Lung microvascular endothelial cell (primary cell): ENCODE data around the gene SERTM1. TPM values are rescaled to one million over a fixed set of nuclear protein-coding genes. Genes with fewer than 3 reads are reported as not detected.

Experiments
- DNase-seq, 2 donors: peaks; one replicate each; pipeline versions ENCODE4 v3.0.0 to v3.0.0-alpha.2; 2010; ENCODE audit warnings: low read depth in 2 of 2
- total RNA-seq: library from RNA; depleted of rRNA; stranded (reverse); fragments of >200 nt; gene quantifications from 2 replicates; pipeline ENCODE4 v1.2.1, GENCODE V29; 2014

Gene SERTM1
- under 0.01 TPM in 2 replicates for total RNA-seq

DNA sequence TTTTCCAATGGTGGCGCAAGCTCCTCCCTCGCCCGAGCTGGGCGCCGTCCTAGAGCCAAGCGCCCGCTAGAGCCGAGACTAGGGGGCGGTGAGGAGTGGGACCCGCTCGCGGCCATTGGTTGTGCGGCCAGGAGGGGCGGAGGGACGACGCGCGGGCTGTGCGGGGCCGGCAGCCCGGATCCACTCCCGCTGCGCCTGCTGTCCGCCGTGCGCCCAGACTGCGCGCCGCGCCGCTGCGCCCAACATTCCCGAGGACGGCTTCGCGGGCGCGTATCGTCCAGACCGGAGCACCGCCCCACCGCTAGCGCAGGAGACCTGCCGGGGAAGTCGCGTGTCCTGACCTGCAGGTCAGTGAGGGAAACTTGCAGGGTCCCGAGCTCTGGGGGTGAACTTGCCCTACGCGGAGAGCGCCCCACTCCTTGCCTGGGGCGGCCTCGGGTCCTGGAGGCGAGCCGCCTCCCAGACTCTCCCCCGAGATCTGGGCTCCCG lies at the start of gene SERTM1:
SERTM1 (plus strand) TSS at position 183 of the 489 bp plus-strand sequence. CDS start 21,059 bp downstream, outside the sequence.
- DNase-seq, result peak; percentile 11 to 35

- DNase-seq, result no peak
These were observed 45.3 kb upstream of the SERTM1 start for GRCh38 chr13:36628377-36629056.

GRCh38 chr13:36629057-36629385 lies 44.8 kb upstream of the SERTM1 start:
- no peak for DNase-seq

DNA sequence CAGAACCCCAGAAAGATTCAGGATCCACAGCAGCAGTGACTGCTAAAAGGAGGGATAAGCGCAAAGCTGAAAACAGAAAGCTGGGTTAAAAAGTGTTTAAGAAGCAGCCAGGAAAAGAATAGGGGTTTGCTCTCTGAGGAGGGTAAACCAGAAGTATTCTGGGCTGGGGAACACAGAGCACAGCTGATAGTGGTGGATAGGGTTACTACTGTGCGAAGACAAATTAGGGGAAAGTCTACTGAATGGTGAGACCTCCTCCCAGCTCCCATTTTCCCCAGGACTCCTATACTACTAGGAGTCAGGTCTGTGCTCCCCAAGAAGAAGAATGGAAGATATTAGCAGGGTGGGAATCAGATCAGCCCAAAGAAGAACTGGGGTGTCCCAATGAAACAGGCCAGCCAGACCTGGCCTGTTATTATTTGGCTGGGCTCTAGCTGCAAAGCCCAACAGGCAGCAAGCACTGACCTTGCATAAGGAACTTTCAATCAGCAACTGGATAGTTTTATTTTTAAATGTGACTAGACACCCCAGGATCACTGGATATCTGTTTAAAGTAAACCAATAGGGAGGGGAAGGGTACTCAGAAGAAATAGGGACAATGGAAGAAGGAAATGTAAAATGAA lies 43.5 kb upstream of the SERTM1 start:
- DNase-seq, result no peak

DNA sequence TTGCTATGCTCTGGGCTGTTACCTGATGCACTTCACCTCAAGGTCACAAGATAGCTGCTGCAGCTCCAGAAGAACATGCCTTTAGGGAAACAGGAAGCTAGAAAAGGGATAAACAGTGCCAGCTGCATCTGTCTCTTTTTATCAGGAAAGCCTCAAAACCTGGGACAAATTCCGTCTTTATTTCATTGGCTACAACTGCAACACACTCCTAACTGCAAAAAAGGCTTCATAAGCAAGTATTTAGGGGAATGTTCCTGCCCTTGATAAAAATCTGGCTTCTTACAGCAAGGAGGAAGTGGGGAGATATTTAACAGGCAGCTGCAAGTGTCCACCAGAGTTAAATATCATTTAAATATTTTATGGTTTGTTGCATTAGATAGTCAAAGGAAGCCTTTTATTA lies 34.2 kb upstream of the SERTM1 start:
- no peak for DNase-seq

GRCh38 chr13:36650611-36651010 lies 23.2 kb upstream of the SERTM1 start:
- DNase-seq, result no peak

GRCh38 chr13:36665630-36666029 lies 8.2 kb upstream of the SERTM1 start:
- no peak for DNase-seq

GRCh38 chr13:36666477-36667229 lies 7.2 kb upstream of the SERTM1 start:
- no peak for DNase-seq

GRCh38 chr13:36668316-36668715 lies 5.5 kb upstream of the SERTM1 start:
- no peak for DNase-seq

DNA sequence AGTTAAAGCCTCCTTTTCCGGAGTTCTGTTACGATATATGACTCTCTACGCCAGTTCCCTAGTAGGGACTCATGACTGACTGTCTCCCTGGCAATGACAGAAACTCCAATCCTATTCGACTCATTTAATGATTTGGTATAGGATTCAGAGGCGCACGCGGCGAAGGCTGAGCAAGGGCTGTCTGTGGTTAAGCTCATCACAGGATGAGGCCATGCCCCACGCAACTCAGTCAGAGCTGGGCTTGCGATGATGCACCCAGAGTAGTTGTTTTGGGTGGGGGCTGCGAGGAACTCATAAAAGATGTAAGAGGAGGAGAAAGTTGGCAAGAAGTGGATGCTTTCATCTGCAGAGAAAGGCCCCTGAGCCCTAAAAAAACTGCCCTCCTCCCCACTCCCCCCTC lies 468 bp upstream of the SERTM1 start:
- no peak for DNase-seq

DNA sequence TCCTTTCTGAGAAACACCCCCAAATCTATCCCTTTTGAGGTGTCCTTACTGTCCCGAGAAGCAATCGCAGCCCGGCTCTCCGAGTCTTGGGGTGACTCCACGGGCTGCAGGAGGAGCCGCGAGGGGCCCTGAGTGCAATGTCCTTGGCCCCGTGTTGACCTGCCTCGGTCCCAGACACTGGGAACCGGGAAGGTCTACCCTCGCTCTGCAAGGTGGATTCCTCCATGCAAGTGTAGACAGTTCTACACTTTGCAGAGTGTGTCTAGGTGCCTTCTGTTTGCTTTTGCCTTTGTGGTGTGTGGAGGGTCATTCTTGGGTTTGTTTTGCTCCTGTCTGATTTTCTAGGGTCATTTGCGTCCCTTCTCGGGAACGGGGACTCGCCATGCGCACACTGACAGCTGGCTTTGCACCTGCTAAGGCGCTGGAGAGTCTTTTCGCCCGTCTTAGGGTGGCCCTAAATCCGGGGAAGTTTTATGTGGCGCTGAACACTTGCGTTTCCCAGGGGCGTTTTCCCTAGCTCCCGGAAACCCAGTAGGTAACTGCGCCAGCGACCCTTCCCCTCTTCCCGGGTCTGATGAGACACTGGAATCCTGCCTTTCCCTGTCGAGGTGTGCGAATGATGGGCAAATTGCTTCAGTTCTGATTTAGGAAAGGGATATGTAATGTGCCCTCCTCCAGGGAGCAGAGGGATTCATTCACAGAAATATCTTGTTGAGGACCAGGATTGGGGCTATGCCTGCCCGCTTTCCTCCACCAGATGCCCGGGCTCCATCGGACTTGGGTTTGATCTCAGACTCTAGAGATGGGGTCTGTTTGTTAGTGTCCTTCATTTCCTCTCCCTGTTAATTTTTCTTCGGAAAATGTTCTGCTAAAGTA lies 755 bp downstream of the SERTM1 start:
- no peak for DNase-seq

DNA sequence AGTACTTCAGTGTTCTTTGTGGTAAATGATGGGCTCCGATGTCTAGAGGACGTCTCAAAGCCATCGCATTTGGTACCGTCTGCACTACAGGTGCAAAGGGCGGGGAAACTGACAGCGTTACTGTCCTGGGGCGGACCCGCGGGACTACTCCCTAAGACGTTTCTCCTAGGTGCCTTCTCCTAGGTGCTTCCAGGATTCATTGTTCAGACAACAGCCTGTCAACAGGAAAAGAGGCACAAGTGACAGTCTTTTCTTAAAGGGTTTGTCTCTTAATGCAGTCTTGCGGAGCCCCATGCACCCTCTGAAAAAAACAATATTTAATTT lies 1.4 kb downstream of the SERTM1 start:
- DNase-seq, result no peak

- no peak for DNase-seq
These were observed 7.1 kb downstream of the SERTM1 start for GRCh38 chr13:36680913-36681312.

DNA sequence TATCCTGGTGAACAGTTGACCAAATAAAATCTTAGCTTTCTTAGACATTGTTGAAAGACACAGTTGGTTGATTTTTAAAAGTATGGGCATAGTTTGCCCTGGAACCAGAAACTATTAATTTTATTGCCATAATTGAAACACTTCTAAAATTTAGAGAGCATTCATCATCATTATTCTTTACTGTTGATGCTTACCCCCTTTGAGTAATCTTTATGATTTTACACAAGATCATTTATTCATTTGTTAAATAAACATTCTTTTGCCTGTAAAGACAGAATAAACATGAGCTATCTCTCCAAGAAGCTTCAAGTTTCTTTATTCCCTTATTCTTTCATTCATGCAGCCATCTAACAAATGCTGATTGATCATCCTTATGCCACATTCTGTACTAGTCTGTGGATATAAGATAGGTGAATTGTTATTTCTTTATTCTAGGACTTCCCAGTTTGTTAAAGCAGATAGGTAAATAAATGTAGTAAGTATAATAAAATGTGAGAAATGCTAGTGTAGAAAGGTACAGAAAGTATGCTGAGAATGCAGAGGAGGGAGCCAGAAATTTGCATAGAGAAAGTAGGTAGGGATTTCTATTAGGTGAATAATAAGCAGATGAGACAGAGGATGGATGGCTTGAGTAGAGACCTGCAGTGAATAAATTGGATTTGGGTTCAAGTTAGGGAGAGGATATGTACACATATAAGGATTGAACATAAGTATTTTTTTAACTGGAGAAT lies 8.2 kb downstream of the SERTM1 start:
- no peak for DNase-seq

GRCh38 chr13:36683701-36684100 lies 9.9 kb downstream of the SERTM1 start:
- no peak for DNase-seq

- DNase-seq, result no peak
These were observed 12.1 kb downstream of the SERTM1 start for GRCh38 chr13:36685927-36686326.

GRCh38 chr13:36696410-36697010 lies 22.7 kb downstream of the SERTM1 start:
- no peak for DNase-seq

- DNase-seq, result no peak
These were observed 26.4 kb downstream of the SERTM1 start for GRCh38 chr13:36700170-36700569.

GRCh38 chr13:36706755-36707154 lies 32.9 kb downstream of the SERTM1 start:
- DNase-seq, result no peak

GRCh38 chr13:36709136-36709890 lies 35.5 kb downstream of the SERTM1 start:
- DNase-seq, result no peak
